PC-3 (cell line): ENCODE measurements around the gene KCNH1.

ENCODE experiments used
- CTCF ChIP-seq: fragments of 300-600 bp; sonication (generic); conservative IDR thresholded peaks from 2 replicates; pipeline ENCODE4 v1.5.1; 2017; ENCODE audit warnings: antibody characterized with exemption, low read depth, mild to moderate bottlenecking, low read length
- EZH2phosphoT487 ChIP-seq: fragments of 300-600 bp; sonication (generic); IDR thresholded peaks from 2 replicates; pipeline ENCODE4 v1.6.1; 2018; ENCODE audit warnings: mild to moderate bottlenecking, antibody characterized with exemption, low read length, borderline replicate concordance

GRCh38 chr1:210700083-210700482 is 433.9 kb downstream of the KCNH1 start:
- TF ChIP-seq EZH2phosphoT487, result no peak
- no peak for TF ChIP-seq CTCF
